ENCODE data around the gene TMEM163.

Gene TMEM163

GRCh38 chr2:134711692-134712091 is 7.1 kb downstream of the TMEM163 start:
- no peak for TF ChIP-seq CTCF (conservative IDR thresholded peaks at IDR 0.05; ENCODE audit: low read depth, low read length)
- H3K4me3 ChIP-seq (ENCODE audit: low read depth, low read length), result no peak overlapping the region
- DNase-seq (ENCODE audit: low read depth), result no peak

- TF ChIP-seq CTCF (conservative IDR thresholded peaks at IDR 0.05; ENCODE audit: low read depth, low read length), result no peak
- no peak for DNase-seq (ENCODE audit: low read depth)
- no peak overlapping the region for H3K4me3 ChIP-seq (ENCODE audit: low read depth, low read length)
Measured at GRCh38 chr2:134707330-134707676, 11.5 kb downstream of the TMEM163 start.

- peak; percentile 2 for DNase-seq (ENCODE audit: low read depth)
- H3K4me3 ChIP-seq (ENCODE audit: low read depth, low read length), result no peak overlapping the region
- TF ChIP-seq CTCF (conservative IDR thresholded peaks at IDR 0.05; ENCODE audit: low read depth, low read length), result no peak
Measured at GRCh38 chr2:134706587-134707329, 12.0 kb downstream of the TMEM163 start.

- no peak overlapping the region for H3K4me3 ChIP-seq (ENCODE audit: low read depth, low read length)
- TF ChIP-seq CTCF (conservative IDR thresholded peaks at IDR 0.05; ENCODE audit: low read depth, low read length), result no peak
- DNase-seq (ENCODE audit: low read depth), result no peak
Measured at GRCh38 chr2:134705861-134706586, 12.8 kb downstream of the TMEM163 start.

- no peak for DNase-seq (ENCODE audit: low read depth)
- H3K4me3 ChIP-seq (ENCODE audit: low read depth, low read length), result no peak overlapping the region
- no peak for TF ChIP-seq CTCF (conservative IDR thresholded peaks at IDR 0.05; ENCODE audit: low read depth, low read length)
Measured at GRCh38 chr2:134704173-134704572, 14.6 kb downstream of the TMEM163 start.

- TF ChIP-seq CTCF (conservative IDR thresholded peaks at IDR 0.05; ENCODE audit: low read depth, low read length), result no peak
- H3K4me3 ChIP-seq (ENCODE audit: low read depth, low read length), result no peak overlapping the region
- no peak for DNase-seq (ENCODE audit: low read depth)
Measured at GRCh38 chr2:134703426-134703825, 15.4 kb downstream of the TMEM163 start.

GRCh38 chr2:134700730-134701129 is 18.1 kb downstream of the TMEM163 start:
- no peak for TF ChIP-seq CTCF (conservative IDR thresholded peaks at IDR 0.05; ENCODE audit: low read depth, low read length)
- DNase-seq (ENCODE audit: low read depth), result no peak

More at GRCh38 chr2:134700730-134701129, 18.1 kb downstream of the TMEM163 start:
- no peak overlapping the region for H3K4me3 ChIP-seq (ENCODE audit: low read depth, low read length)
